Panc1 (cell line): Measurements from ENCODE around the gene GAL. TPM values are rescaled to one million over a fixed set of nuclear protein-coding genes. Genes with fewer than 3 reads are reported as not detected.

Source experiments
- ATAC-seq: fragments of 200-7000 bp; cut with Tn5 transposase; 2 replicates; pipeline ENCODE4 v1.9.1; 2020; ENCODE audit warnings: mild to moderate bottlenecking, moderate library complexity
- BruUV-seq: library from RNA; stranded (reverse); fragments of 400-500 nt; replicated peaks from 2 replicates; lab custom pipeline; 2021; lab: Mats Ljungman, UMichigan
- CTCF ChIA-PET: fragments of 300-600 bp; sonication (Branson Sonifier 250); formaldehyde crosslinking; loops from one replicate; lab custom pipeline; 2022; ENCODE audit warnings: antibody characterized with exemption; lab: Charles Lee
- POLR2A ChIA-PET: fragments of 300-600 bp; sonication (Branson Sonifier 250); formaldehyde crosslinking; loops from one replicate; lab custom pipeline; 2022; ENCODE audit warnings: antibody characterized with exemption; lab: Charles Lee
- DNase-seq: peaks from one replicate; pipeline ENCODE4 v3.0.0-alpha.2; 2010; ENCODE audit warnings: low read depth, low spot score
- H3K27ac ChIP-seq: 2 replicates; pipeline ENCODE4 v1.5.1; 2011; ENCODE audit warnings: mild to moderate bottlenecking, low read length, inconsistent platforms
- H3K27me3 ChIP-seq: fragments of 200-500 bp; sonication (Bioruptor generic); 2 replicates; pipeline ENCODE4 v1.6.0; 2014; ENCODE audit warnings: low read length, inconsistent platforms; ENCODE audit not compliant: control insufficient read depth, insufficient read depth
- H3K36me3 ChIP-seq: fragments of 200-500 bp; sonication (Bioruptor generic); 2 replicates; pipeline ENCODE4 v1.5.1; 2014; ENCODE audit warnings: inconsistent platforms, mild to moderate bottlenecking, low read length, moderate library complexity; ENCODE audit not compliant: control insufficient read depth, insufficient read depth
- H3K4me1 ChIP-seq: 2 replicates; pipeline ENCODE4 v1.5.1; 2011; ENCODE audit warnings: inconsistent platforms, mild to moderate bottlenecking, low read length, moderate library complexity; ENCODE audit not compliant: control insufficient read depth, insufficient read depth
- H3K4me3 ChIP-seq, 2 experiments: 2 replicates each; pipeline ENCODE4 v1.5.1; 2011 to 2012; ENCODE audit warnings: low read depth in 2 of 2, low read length in 2 of 2, mild to moderate bottlenecking in 2 of 2, inconsistent platforms in 1 of 2, moderate library complexity in 1 of 2
- H3K9me3 ChIP-seq: fragments of 200-500 bp; sonication (Bioruptor generic); 2 replicates; pipeline ENCODE4 v1.5.1; 2014; ENCODE audit warnings: low read depth, mild to moderate bottlenecking, inconsistent platforms, low read length, moderate library complexity; ENCODE audit not compliant: control insufficient read depth, insufficient read depth
- POLR2AphosphoS5 ChIP-seq: IDR thresholded peaks from 2 replicates; pipeline ENCODE4 v1.6.1; 2012; ENCODE audit warnings: mild to moderate bottlenecking, low read depth, low read length, moderate library complexity
- SIN3A ChIP-seq: IDR thresholded peaks from 2 replicates; pipeline ENCODE4 v1.6.1; 2012; ENCODE audit warnings: low read depth, mild to moderate bottlenecking, low read length, moderate library complexity, borderline replicate concordance; ENCODE audit not compliant: insufficient read depth
- TCF7L2 ChIP-seq: IDR thresholded peaks from 2 replicates; pipeline ENCODE4 v1.6.1; 2011; ENCODE audit warnings: mild to moderate bottlenecking, low read depth, low read length, inconsistent platforms
- in situ Hi-C: cut with HindIII; loops from 2 replicates; pipeline ENCODE4 v1.10.0; 2016; ENCODE audit warnings: low sequenced_read_pairs, low pct_unique_long_range_greater_than_20kb
- intact Hi-C: fragments of 100-400 bp; cut with micrococcal nuclease; formaldehyde crosslinking; loops from one replicate; pipeline ENCODE4 v1.10.0; 2022; ENCODE audit not compliant: unreplicated experiment
- total RNA-seq: library from RNA; stranded (reverse); gene quantifications from one replicate; pipeline ENCODE4 v1.2.1, GENCODE V29; 2021; ENCODE audit not compliant: unreplicated experiment
- TF ChIP-seq, protein P1 (sequence below): fragments of 450-650 bp; IDR thresholded peaks from 2 replicates; pipeline ENCODE4 v1.5.1; 2017; ENCODE audit warnings: mild to moderate bottlenecking
- TF ChIP-seq, protein P2 (sequence below), 2 experiments: IDR thresholded peaks; 2 replicates each; pipeline ENCODE4 v1.6.1; 2011 to 2012; ENCODE audit warnings: low read depth in 2 of 2, control low read depth in 1 of 2, low read length in 1 of 2, mild to moderate bottlenecking in 1 of 2, moderate library complexity in 1 of 2; ENCODE audit not compliant: insufficient read depth in 1 of 2

The GAL gene
- total RNA-seq, 1 experiment from 2014 or later = 16.5 TPM

DNA sequence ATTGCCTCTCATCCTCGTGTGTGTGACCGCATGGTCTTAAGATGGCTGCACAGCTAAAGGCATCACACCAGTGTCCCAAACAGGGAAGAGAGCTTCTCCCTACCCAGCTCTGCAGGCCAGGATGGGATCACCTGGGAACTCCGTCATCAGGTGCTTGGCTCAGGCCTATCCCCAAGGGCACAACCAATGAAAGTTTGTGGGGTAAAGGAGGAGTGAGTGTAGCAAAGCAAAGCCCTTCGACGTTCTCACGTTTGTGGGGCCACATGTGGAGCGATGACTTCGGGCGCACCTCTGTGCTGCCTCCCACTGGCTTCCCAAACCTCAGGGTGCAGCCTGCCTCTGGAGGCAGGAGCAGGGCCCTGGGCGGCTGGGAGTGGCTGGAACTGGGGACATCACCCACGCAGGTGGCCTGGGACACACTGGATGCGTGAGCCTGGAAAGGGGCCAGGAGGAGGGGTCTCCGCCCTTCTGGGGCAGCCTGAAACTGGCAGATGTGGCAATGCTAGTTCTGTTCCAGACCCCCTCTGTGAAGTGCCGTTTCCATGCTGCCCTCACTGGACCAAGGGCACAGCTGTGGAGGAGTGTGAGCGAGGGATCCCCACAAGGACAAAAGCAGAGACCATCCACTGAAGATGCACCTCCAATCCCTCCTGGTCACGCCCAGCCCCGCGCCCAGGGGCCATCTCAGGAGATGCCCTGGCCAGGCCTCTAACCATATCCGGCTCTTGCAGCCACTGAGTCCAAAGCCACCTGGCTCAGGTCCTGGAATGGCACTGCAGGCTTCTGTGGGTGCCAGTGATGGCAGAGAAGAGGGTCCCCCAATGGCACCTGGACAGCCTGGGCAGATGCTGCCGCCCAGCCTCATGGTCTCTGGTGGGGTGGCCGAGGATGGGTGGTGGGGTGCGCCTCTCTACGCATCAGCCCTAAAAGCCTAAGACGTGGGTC, 30.6 kb upstream of the GAL start:
- ChIA-PET POLR2A (no interaction called here), CTCF (interaction anchor here (0.8 kb wide), 1 partner anchor 21 kb away, joined by 3 read pairs; no protein-coding TSS in a partner anchor)
- Histone ChIP-seq H3K9me3 (no peaks in the 10 kb centered on the region), H3K27ac (no peak overlapping the region), H3K4me3 (no peak overlapping the region), H3K4me1 (0 out of 2 replicates have a peak, but pooled peaks cover 4% of the 10 kb centered on the region), H3K27me3 (no peaks in the 10 kb centered on the region; the same call in 1 of the 2 replicates), H3K36me3 (no peaks in the 10 kb centered on the region)
- TF ChIP-seq SIN3A (no peak), TCF7L2 (no peak), POLR2AphosphoS5 (no peak)
- TF ChIP-seq, protein P1, sequence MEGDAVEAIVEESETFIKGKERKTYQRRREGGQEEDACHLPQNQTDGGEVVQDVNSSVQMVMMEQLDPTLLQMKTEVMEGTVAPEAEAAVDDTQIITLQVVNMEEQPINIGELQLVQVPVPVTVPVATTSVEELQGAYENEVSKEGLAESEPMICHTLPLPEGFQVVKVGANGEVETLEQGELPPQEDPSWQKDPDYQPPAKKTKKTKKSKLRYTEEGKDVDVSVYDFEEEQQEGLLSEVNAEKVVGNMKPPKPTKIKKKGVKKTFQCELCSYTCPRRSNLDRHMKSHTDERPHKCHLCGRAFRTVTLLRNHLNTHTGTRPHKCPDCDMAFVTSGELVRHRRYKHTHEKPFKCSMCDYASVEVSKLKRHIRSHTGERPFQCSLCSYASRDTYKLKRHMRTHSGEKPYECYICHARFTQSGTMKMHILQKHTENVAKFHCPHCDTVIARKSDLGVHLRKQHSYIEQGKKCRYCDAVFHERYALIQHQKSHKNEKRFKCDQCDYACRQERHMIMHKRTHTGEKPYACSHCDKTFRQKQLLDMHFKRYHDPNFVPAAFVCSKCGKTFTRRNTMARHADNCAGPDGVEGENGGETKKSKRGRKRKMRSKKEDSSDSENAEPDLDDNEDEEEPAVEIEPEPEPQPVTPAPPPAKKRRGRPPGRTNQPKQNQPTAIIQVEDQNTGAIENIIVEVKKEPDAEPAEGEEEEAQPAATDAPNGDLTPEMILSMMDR = no peak
- TF ChIP-seq, protein P2, sequence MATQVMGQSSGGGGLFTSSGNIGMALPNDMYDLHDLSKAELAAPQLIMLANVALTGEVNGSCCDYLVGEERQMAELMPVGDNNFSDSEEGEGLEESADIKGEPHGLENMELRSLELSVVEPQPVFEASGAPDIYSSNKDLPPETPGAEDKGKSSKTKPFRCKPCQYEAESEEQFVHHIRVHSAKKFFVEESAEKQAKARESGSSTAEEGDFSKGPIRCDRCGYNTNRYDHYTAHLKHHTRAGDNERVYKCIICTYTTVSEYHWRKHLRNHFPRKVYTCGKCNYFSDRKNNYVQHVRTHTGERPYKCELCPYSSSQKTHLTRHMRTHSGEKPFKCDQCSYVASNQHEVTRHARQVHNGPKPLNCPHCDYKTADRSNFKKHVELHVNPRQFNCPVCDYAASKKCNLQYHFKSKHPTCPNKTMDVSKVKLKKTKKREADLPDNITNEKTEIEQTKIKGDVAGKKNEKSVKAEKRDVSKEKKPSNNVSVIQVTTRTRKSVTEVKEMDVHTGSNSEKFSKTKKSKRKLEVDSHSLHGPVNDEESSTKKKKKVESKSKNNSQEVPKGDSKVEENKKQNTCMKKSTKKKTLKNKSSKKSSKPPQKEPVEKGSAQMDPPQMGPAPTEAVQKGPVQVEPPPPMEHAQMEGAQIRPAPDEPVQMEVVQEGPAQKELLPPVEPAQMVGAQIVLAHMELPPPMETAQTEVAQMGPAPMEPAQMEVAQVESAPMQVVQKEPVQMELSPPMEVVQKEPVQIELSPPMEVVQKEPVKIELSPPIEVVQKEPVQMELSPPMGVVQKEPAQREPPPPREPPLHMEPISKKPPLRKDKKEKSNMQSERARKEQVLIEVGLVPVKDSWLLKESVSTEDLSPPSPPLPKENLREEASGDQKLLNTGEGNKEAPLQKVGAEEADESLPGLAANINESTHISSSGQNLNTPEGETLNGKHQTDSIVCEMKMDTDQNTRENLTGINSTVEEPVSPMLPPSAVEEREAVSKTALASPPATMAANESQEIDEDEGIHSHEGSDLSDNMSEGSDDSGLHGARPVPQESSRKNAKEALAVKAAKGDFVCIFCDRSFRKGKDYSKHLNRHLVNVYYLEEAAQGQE (IDR thresholded peaks at IDR 0.05; ENCODE audit: insufficient read depth in 1 of 2, low read depth in 2 of 2, low read length in 1 of 2) = no peak
- intact Hi-C loops (no loop called here), in situ Hi-C loops (no loop called here)
- no peak for ATAC-seq
- DNase-seq = no peak
- BruUV-seq = no TSS peak

DNA sequence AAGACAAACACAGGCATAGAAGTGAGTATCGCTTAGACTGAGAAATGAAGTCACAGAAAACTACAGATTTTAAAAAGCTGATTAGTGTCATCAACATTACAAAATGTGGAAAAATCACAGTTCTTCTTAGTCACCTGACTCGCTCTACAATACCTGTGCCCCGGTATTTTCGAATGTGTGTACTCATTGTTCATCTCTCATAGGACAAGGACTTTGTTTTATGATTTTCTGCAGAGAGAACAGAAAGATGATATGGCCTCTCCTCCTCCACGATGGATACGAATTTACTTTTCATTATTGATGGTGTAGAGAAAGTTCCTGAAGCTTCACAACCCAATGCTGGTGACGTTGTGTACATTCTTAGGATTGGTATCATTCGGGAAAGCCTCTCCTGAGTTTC, 29.4 kb upstream of the GAL start:
- TF ChIP-seq SIN3A = no peak
- no peak for TF ChIP-seq TCF7L2
- TF ChIP-seq, protein P1 = no peak
- ChIA-PET POLR2A (no interaction called here), CTCF (no interaction called here)
- in situ Hi-C loops = no loop called here
- Histone ChIP-seq H3K27me3 (no peaks in the 10 kb centered on the region), H3K9me3 (no peaks in the 10 kb centered on the region), H3K4me3 (no peak overlapping the region), H3K4me1 (0 out of 2 replicates have a peak, but pooled peaks cover 6% of the 10 kb centered on the region), H3K36me3 (no peaks in the 10 kb centered on the region), H3K27ac (no peak overlapping the region)
- no peak for ATAC-seq
- BruUV-seq = no TSS peak
- no peak for DNase-seq
- intact Hi-C loops = no loop called here
